C4-2B (cell line): ENCODE data around the gene NELL1.
"Not testable (repeated sequence)": the region's sequence is repeated elsewhere in the genome, so short reads cannot be mapped to it uniquely, and the experiment has no call there.

Source experiments
- H3K27ac ChIP-seq: fragments of 450-650 bp; 2 replicates; pipeline ENCODE4 v1.5.1; 2017
- ZFX ChIP-seq: fragments of 450-650 bp; IDR thresholded peaks from 2 replicates; pipeline ENCODE4 v1.6.1; 2017
- TF ChIP-seq, protein P1 (sequence below): fragments of 450-650 bp; conservative IDR thresholded peaks from 2 replicates; pipeline ENCODE4 v1.5.1; 2017; ENCODE audit warnings: mild to moderate bottlenecking

The NELL1 gene

DNA sequence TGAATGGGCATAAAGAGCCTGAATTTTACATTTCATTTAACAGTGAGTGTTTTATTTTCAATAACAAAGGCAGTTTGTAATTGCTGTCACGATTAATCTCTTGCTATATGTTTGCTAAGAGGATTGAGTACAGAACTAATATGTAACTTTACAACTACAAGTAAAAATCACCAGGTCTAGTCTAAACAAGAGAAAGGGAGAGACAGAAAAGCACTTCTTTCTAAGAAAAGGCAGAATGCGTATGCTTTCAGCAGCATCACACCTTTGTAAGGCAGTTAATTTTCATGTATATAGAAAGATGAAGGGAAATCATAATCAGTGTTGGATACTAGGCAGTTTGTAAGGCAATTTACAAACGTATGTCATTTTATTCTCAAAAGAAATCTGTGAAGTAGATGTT is 169.8 kb downstream of the NELL1 start:
- H3K27ac ChIP-seq = no peak overlapping the region
- TF ChIP-seq ZFX = no peak
- TF ChIP-seq, protein P1, sequence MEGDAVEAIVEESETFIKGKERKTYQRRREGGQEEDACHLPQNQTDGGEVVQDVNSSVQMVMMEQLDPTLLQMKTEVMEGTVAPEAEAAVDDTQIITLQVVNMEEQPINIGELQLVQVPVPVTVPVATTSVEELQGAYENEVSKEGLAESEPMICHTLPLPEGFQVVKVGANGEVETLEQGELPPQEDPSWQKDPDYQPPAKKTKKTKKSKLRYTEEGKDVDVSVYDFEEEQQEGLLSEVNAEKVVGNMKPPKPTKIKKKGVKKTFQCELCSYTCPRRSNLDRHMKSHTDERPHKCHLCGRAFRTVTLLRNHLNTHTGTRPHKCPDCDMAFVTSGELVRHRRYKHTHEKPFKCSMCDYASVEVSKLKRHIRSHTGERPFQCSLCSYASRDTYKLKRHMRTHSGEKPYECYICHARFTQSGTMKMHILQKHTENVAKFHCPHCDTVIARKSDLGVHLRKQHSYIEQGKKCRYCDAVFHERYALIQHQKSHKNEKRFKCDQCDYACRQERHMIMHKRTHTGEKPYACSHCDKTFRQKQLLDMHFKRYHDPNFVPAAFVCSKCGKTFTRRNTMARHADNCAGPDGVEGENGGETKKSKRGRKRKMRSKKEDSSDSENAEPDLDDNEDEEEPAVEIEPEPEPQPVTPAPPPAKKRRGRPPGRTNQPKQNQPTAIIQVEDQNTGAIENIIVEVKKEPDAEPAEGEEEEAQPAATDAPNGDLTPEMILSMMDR = no peak

DNA sequence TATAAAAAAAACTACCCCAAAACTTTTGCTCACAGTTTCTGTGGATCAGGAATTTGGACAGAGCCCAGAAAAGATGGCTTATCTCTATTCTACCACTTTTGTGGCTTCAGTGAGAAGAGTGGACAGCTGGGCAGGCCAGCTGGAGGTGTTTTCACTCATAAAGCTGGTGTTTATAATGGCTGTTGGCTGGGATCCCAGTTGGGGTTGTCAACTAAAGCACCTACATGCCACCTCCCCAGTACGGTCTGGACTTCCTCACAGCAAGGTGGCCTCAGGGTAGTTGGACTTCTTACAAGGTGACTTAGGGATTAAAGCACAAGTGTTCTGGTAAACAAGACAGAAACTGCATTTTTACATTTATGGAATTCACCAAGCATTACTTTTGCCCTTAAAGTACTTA is 171.0 kb downstream of the NELL1 start:
- TF ChIP-seq ZFX = no peak
- TF ChIP-seq, protein P1 = no peak
- H3K27ac ChIP-seq = no peak overlapping the region

- no peak overlapping the region for H3K27ac ChIP-seq
- TF ChIP-seq ZFX = no peak
Observed at GRCh38 chr11:20844216-20844615, 174.8 kb downstream of the NELL1 start.

- H3K27ac ChIP-seq = no peak overlapping the region
- TF ChIP-seq, protein P1 = no peak
Observed at GRCh38 chr11:20844630-20845029, 175.2 kb downstream of the NELL1 start.

DNA sequence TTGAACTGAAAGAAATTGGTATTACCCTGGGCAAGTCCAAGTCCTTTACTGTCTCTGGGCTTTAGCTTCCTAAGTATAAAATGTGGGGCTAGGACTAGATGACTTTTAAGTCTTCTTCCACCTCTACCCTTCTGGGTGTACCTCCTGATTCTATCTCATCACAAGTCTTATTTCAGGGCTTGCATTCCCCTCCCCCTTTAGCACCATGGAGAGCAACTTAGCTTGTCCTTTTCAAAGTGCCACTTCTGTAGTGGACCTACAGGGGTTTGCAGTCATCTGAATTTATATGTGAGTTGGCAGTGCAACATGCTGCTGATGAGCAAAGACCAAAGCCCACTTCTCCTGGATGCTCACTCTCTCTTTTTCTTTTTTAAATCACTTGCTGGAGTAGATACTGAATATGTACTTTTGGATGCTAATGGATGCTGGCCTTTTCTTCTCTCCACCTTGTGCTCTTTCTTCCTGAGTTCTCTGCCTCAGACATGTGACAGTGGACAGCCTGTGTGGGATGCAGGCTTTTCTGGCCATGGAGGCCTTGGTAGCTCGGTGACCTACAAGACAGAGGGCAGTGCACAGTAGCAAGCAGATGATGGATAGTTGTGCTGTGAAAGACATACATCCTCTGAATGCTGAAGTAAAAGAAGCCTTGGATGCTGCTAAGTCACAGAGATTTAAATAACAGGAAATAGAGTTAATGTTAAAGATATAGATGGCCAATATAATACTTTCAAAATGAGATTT is 185.0 kb downstream of the NELL1 start:
- H3K27ac ChIP-seq = no peak overlapping the region
- TF ChIP-seq, protein P1 = no peak
- TF ChIP-seq ZFX = no peak

GRCh38 chr11:20861322-20861721 is 191.9 kb downstream of the NELL1 start:
- TF ChIP-seq, protein P1 = no peak
- no peak for TF ChIP-seq ZFX
- H3K27ac ChIP-seq = no peak overlapping the region

DNA sequence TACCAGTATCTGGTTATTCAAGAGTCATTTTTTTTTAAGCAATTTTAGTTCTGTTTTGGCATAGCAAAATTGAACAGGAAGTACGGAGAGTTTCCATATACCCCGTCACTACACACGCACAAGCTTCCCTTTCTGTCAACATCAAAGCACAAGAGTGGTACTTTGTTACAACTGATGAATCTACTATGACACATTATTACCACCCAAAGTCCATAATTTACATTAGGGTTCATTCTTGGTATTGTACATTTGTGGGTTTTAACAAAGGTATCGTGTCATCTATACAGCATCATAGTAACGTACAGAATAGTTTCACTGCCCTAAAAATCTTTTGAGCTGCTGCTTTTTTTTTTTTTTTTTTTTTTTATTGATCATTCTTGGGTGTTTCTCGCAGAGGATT is 192.9 kb downstream of the NELL1 start:
- not testable (repeated sequence) for H3K27ac ChIP-seq

- no peak overlapping the region for H3K27ac ChIP-seq
- TF ChIP-seq, protein P1 = no peak
- no peak for TF ChIP-seq ZFX
Observed at GRCh38 chr11:20864628-20865027, 195.2 kb downstream of the NELL1 start.
